Measurements from ENCODE around the gene HSPA12A.

Gene HSPA12A

GRCh38 chr10:116626815-116627214 lies 115.6 kb downstream of the HSPA12A start:
- no peak for DNase-seq

GRCh38 chr10:116625845-116626244 lies 116.5 kb downstream of the HSPA12A start:
- no peak for DNase-seq

DNA sequence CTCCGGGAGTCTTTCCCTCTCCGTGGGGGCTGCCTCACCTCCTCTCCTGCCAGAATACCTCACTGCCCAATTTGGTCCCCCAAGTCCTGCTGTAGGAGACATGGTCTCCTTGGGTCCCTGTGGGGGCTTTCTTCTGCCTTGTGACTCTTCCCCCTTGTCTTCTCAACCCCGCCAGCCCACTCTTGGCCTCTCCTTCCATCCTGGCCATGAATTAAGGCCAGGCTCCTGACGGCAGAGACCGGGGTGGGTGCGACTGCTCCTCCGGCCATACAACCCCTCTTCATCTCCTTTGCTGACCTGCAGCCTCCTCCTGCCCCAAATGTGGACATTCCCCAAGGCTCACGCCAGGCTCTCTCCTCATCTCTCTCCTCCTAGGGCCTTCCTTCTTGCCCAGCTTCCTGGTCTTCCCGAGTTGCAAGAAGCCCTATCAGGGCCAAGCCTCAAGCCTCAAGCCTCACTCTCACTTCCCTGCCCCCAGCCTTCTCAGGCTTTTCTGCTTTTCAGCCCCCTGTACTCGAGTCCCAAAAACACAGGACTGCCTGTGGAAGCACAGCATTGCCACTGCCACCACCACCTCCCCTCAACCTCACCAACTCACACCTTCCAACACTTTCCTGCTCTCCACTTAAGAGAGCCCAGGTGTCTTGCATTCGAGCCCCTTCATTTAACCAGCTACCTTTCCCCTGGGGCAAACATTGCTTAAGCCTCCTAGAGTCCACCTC lies 120.3 kb downstream of the HSPA12A start:
- no peak for DNase-seq

GRCh38 chr10:116621476-116621875 lies 120.9 kb downstream of the HSPA12A start:
- DNase-seq: no peak
